ENCODE data around the gene ANXA2.

Gene ANXA2

GRCh38 chr15:60389261-60390077 is 8.3 kb downstream of the ANXA2 start:
- no peak for DNase-seq (ENCODE audit: low read depth)

DNA sequence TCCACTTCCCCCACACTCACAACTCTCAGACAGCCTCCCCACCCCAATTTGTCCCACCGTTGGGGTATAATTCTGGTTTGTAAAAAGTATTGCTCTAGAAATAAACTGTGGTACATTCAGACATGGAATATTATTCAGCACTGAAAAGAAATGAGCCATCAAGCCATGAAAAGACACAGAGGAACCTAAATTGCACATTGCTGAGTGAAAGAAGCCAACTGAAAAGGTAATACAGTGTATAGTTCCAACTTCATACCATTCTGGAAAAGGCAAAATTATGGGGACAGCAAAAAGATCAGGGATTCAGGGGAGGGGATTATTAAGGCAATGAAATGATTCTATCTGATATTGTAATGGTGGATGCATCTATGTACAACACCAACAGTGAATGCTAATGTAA is 10.5 kb downstream of the ANXA2 start:
- DNase-seq (ENCODE audit: low read depth): no peak

- DNase-seq (ENCODE audit: low read depth): no peak
These were observed 11.2 kb downstream of the ANXA2 start for GRCh38 chr15:60386615-60387014.

GRCh38 chr15:60385620-60386552 is 11.9 kb downstream of the ANXA2 start:
- DNase-seq (ENCODE audit: low read depth): no peak

DNA sequence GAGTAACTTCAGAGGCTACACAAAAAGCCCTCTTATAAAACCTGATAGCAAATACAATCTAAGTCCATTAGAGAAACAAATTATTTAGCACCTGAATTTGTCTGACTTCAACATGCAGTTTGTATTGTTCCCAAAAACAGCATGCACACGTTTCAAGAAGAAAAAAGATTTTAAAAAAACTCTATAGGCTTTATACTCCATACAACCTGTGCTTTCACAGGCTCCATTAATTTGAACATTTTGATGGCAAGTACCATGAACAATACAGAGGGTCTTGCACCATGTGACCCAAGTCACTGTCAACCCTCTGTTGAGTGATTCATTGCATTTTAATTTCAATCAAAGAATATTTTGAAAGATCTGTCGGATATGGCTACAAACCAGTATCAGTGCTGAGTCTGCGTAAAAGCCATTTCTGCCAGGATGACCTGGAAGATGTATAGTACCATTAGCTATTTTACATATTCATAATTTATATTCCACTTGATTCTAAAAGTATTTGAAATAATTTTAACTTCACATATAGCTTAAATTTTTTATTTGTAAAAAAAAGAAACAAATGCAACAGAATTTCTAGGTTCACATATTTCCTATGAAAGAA is 13.2 kb downstream of the ANXA2 start:
- DNase-seq (ENCODE audit: low read depth): no peak

- DNase-seq (ENCODE audit: low read depth): no peak
These were observed 13.7 kb downstream of the ANXA2 start for GRCh38 chr15:60384053-60384452.

- no peak for DNase-seq (ENCODE audit: low read depth)
These were observed 14.8 kb downstream of the ANXA2 start for GRCh38 chr15:60382773-60383674.

DNA sequence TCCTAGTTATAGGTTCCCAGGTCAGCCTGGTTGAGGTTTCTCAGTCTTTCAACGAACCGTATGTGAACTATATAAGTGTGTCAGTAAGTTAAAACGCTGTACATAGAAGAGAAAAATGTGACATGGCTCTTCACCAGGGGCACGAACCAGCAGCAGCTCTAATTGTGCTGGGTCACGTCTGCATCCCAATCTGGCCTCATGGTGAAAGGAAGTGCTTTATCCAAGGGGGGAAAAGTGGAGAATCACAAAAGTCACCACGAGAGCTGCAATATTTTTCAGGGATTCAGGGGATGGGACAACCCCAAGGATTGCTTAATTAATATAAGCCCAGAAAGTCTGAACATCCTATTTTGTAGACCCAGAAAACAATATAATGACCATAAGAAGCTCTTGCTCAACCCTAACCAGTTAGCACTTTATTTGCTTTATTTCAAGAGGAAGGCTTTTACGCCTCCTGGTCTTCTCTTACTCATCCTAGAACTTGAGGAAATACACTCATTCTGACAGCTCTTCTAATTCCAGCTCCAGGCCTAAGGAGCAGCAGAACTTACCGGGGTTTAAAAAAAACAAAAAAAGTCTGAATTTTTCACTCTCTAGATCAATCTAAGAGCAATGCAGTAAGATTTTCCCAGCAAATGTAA is 16.5 kb downstream of the ANXA2 start:
- DNase-seq (ENCODE audit: low read depth): no peak

GRCh38 chr15:60379525-60380274 is 18.1 kb downstream of the ANXA2 start:
- peak; percentile 76 for DNase-seq (ENCODE audit: low read depth)

DNA sequence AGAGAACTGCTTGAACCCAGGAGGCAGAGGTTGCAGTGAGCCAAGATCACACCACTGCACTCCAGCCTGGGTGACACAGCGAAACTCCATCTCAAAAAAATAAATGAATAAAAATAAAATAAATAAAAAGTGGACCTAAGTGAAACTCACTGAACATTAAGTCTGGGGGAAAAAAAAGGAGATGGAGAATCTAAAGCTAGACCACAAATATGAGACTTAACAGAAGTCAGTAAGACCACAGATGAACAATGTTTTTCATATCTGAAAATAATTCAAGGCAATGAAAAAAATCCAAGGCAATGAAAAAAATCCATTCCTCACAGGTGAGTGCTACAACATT is 18.6 kb downstream of the ANXA2 start:
- DNase-seq (ENCODE audit: low read depth): no peak

DNA sequence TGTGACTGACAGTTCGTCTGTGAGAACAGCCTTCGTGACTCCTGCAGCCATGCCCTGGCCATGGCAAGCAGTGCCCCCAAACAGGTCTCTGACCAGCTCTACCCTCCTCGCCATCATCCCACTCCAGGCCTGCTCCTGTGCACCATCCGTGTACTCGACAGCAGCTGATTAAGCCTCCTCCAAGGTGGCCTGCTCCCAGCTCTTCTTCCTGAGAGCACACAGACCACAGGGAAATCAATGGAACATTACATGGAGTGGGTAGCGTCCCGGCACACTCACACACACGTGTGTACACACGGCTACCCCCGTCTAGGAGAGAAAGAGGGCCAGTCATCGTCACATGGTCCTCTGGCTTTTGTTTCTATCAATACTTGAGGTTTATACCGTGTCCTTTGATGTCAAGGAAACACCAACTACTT is 21.1 kb downstream of the ANXA2 start:
- DNase-seq (ENCODE audit: low read depth): no peak

DNA sequence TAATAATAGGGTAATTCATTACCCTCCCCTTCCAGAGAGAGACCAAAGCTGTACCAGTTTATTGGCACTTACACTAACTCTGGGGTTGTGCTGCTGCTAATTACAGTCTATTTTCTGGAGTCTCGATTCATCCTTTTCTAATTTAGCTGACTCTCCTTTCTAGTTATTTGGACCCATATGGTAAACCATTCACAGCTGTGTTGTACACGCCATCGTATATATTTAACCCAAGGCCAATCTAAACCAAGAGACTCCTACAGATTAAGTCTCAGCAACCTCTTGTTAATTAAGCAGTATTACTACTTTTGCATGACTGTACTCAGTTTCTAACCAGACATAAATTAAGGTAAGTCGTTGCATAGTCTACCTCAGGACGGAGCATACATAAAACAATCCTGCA is 22.5 kb downstream of the ANXA2 start:
- DNase-seq (ENCODE audit: low read depth): no peak

GRCh38 chr15:60374628-60375081 is 23.1 kb downstream of the ANXA2 start:
- peak; percentile 93 for DNase-seq (ENCODE audit: low read depth)

GRCh38 chr15:60374209-60374608 is 23.6 kb downstream of the ANXA2 start:
- DNase-seq (ENCODE audit: low read depth): no peak

DNA sequence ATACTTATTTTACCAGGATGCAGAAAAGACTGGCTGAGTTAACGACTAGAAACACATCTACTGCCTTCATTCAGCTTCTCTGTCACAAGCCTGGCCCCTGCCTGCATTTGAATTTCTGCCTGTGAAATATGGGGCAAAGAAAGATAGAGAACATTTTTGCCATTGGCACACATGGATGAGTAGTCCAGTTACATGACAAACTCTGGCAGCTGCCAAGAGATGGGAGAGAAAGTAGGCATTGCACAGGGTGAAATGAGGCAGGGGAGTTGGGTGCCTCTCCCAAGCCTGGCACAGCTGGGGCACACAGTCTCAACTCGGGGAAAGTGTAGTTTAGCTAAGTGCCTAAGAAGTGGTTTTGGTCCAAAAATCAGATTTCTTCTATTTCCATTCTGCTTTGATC is 24.0 kb downstream of the ANXA2 start:
- no peak for DNase-seq (ENCODE audit: low read depth)

DNA sequence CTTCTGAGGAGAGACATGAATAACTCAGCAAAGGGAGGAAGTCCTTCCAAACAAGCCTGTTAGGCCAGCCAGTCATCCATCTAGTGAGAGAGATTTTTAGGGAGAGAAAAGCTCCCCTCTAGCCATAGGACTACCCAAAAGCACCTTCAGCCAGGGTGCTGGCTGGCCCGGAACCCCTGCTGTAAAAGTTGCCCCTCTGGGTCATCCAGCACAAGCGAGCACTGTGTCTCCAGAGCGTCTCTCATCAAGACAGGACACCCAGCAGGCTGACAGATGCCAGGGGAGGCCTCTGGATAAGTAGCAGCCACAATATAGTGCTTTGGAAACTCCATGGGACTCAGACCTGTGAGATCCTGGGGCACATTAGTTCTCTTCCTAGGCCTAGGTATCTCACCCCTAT is 24.5 kb downstream of the ANXA2 start:
- no peak for DNase-seq (ENCODE audit: low read depth)

DNA sequence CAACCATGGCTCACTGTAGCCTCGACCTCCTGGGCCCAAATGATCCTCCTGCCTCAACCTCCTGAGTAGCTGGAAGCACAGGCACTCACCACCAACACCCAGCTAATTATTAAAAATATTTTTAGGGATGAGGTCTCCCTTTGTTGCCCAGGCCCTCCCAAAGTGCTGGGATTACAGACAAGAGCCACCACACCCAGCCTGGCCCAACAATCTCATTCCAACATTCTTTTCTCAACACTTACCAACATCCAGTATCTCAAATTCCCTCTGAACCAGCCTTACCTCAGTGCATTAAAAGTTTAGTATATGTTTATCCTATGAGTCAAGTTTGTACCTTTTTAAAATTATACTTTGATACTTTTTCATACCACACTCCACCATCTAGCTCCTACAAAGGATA is 25.0 kb downstream of the ANXA2 start:
- no peak for DNase-seq (ENCODE audit: low read depth)

GRCh38 chr15:60372227-60372626 is 25.6 kb downstream of the ANXA2 start:
- no peak for DNase-seq (ENCODE audit: low read depth)

DNA sequence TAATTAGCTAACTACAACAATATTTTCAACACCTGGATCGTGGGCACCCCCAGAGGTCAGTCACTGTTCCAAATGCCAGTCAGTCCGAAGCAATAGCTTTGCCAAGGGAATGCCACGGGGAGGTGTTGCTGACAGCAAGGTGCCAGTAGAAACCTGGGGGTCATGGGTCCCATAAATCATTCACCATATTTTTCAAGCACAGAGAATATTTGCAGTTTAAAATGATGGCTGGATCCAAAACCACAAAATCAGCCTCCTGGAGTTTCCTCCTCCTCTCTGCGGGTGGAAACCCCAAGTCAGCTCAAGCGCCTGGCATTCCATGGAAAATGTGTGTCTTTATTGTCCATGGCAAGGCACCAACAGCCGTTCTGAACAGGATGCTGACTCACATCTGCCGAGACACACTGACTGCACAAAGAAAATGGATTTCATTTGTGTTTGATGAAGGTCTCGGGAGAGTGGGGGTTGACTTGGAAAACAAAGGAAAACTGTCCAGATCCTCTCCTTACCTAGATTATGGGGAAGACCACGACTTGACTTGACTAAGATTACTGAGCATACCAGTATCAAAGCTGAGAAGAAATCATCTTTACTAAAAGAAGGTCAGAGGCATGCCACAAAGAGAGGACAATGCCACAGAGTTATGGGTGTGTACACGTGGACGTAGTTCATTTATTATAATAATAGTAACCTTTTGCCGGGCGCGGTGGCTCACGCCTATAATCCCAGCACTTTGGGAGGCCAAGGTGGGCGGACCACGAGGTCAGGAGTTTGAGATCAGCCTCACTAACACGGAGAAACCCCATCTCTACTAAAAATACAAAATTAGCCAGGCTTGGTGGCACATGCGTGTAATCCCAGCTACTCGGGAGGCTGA is 26.4 kb downstream of the ANXA2 start:
- DNase-seq (ENCODE audit: low read depth): peak; percentile 97

DNA sequence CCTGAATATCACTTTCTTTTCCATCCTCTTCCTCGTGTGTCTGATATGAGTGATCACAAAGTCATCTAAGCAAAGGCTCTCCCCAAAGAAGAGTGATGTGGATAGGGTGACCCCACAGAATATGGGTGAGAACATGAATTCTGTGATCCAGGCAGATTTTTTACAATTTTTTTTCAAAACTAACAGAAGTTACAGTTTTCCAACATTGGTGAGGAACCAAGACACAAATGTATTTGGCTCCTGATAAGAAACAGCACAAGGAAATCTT is 27.0 kb downstream of the ANXA2 start:
- no peak for DNase-seq (ENCODE audit: low read depth)
